GM13977 (cell line): ENCODE measurements around the gene TIMM44.
"Not testable (repeated sequence)": the region's sequence is repeated elsewhere in the genome, so short reads cannot be mapped to it uniquely, and the experiment has no call there.

ENCODE experiments used
- DNase-seq: peaks from one replicate; pipeline ENCODE4 v3.0.0; 2012; ENCODE audit warnings: low spot score
- in situ Hi-C: fragments of 300-500 bp; cut with MboI; formaldehyde crosslinking; loops from one replicate; pipeline ENCODE4 v1.12.0; 2022; ENCODE audit warnings: low sequenced_read_pairs, low pct_unique_long_range_greater_than_20kb, mixed read lengths, inconsistent platforms; ENCODE audit not compliant: unreplicated experiment
- TF ChIP-seq, protein P1 (sequence below): IDR thresholded peaks from 2 replicates; pipeline ENCODE4 v1.5.1; 2012; ENCODE audit warnings: mild to moderate bottlenecking, control low read depth; ENCODE audit not compliant: insufficient read depth; ENCODE audit errors: extremely low read depth, missing control alignments

The TIMM44 gene

DNA sequence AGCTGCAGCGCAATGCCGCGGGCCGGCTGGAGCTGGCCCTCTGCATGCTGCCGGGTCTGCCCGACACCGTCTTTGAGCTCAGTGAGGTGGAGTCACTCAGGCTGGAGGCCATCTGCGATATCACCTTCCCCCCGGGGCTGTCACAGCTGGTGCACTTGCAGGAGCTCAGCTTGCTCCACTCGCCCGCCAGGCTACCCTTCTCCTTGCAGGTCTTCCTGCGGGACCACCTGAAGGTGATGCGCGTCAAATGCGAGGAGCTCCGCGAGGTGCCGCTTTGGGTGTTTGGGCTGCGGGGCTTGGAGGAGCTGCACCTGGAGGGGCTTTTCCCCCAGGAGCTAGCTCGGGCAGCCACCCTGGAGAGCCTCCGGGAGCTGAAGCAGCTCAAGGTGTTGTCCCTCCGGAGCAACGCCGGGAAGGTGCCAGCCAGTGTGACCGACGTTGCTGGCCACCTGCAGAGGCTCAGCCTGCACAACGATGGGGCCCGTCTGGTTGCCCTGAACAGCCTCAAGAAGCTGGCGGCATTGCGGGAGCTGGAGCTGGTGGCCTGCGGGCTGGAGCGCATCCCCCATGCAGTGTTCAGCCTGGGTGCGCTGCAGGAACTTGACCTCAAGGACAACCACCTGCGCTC, 43.6 kb downstream of the TIMM44 start:
- DNase-seq, result no peak
- in situ Hi-C loops, result no loop called here
- TF ChIP-seq, protein P1, sequence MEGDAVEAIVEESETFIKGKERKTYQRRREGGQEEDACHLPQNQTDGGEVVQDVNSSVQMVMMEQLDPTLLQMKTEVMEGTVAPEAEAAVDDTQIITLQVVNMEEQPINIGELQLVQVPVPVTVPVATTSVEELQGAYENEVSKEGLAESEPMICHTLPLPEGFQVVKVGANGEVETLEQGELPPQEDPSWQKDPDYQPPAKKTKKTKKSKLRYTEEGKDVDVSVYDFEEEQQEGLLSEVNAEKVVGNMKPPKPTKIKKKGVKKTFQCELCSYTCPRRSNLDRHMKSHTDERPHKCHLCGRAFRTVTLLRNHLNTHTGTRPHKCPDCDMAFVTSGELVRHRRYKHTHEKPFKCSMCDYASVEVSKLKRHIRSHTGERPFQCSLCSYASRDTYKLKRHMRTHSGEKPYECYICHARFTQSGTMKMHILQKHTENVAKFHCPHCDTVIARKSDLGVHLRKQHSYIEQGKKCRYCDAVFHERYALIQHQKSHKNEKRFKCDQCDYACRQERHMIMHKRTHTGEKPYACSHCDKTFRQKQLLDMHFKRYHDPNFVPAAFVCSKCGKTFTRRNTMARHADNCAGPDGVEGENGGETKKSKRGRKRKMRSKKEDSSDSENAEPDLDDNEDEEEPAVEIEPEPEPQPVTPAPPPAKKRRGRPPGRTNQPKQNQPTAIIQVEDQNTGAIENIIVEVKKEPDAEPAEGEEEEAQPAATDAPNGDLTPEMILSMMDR, result no peak

DNA sequence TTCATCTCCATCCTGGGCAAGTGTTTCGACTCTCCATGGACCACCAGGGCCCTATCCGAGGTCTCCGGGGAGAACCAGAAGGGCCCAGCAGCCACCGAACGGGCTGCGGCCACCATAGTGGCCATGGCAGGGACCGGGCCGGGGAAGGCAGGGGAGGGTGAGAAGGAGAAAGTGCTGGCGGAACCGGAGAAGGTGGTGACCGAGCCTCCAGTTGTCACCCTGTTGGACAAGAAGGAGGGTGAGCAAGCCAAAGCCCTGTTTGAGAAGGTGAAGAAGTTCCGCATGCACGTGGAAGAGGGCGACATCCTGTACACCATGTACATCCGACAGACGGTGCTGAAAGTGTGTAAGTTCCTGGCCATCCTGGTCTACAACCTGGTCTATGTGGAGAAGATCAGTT, 44.5 kb downstream of the TIMM44 start:
- TF ChIP-seq, protein P1, result no peak
- DNase-seq, result no peak
- in situ Hi-C loops, result no loop called here

DNA sequence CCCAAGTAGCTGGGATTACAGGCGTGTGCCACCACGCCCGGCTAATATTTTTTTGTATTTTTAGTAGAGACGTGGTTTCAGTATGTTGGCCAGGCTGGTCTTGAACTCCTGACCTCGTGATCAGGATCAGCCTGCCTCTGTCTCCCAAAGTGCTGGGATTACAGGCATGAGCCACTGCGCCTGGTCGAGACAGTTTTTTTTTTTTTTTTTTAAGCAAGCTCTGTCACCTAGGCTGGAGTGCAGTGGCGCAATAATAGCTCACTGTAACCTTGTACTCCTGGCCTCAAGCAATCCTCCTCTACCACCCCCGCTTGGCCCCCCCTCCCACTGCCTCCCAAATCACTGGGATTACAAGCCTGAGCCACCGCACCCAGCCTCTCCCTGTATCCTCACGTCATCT, 46.2 kb downstream of the TIMM44 start:
- no peak for DNase-seq
- in situ Hi-C loops, result no loop called here
- TF ChIP-seq, protein P1, result no peak

DNA sequence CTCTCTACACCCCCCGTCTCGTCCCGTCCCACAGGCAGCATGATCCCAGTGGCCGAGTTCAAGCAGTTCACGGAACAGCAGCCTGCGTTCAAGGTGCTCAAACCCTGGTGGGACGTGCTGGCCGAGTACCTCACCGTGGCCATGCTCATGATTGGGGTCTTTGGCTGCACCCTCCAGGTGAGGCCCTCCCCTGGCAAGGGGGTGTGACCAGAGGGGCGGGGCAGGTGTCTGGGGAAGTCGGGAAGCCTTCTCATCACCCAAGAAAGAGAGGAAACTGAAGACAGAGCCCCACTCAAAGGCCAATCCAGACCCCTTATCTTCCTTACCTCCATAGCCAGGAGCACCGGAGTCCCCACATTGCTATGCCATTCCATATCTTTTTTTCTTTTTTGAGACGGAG, 47.9 kb downstream of the TIMM44 start:
- in situ Hi-C loops, result no loop called here
- no peak for DNase-seq
- TF ChIP-seq, protein P1, result no peak

DNA sequence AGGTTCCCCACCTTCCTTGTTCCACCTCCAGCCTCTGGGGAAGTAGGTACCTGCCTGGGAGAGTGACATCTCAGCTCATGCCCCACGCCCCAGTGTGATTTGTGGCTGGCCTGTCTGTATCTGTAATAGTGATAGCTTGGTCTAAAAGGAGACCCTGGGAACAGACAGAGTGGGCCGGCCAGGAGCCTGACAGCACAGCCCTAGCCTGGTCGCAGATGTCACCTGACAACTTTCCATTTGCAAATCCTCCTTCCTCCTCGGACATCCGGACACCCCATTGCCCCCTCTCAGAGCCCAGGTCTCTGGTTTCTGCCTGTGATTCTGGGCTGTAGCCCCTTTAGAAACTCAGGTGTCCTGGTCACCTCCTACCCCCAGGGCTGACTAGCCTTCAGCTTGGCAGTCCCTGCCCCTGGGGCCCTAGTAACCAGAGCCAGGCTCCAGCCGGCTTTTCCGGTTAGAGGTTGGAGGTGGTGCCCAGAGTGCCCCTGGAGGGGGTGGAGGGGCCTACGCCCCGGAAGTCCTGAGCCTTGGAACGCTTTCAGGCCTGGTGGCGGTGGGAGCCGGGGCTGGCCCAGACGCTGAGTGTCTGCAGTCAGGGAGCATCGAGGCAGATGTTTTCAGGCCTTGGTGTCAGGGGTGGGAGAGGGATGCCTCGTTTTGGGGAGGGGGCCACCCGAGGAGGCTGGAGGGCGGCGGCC, 48.7 kb downstream of the TIMM44 start:
- DNase-seq, result no peak
- TF ChIP-seq, protein P1, result no peak
- in situ Hi-C loops, result no loop called here

DNA sequence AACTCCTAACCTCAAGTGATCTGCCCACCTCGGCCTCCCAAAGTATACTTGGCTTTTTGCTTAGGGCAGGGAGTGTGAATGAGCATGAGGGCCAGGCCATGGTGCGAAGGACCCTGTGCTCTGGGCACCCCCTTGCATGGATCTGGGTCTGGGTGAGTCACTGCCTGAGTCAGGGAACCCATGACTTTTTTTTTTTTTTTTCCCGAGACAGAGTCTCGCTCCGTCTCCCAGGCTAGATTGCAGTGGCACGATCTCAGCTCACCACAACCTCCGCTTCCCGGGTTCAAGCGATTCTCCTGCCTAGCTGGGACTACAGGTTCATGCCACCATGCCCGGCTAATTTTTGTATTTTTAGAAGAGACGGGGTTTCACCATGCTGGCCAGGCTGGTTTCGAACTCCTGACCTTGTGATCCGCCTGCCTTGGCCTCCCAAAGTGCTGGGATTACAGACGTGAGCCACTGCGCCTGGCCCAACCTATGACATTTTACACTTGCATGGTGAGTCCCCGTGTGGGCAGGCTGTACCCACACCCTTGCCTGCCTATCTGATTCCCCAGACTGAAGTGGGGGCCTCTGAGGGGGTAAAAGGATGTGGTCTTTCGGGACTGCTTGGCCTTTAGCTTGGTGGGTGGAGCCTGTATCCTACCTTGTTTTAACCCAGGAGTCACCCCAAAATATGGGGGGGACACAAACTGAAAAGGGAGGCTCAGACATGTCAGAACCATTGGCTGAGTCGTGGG, 49.9 kb downstream of the TIMM44 start:
- in situ Hi-C loops, DNase-seq: not testable (repeated sequence)

DNA sequence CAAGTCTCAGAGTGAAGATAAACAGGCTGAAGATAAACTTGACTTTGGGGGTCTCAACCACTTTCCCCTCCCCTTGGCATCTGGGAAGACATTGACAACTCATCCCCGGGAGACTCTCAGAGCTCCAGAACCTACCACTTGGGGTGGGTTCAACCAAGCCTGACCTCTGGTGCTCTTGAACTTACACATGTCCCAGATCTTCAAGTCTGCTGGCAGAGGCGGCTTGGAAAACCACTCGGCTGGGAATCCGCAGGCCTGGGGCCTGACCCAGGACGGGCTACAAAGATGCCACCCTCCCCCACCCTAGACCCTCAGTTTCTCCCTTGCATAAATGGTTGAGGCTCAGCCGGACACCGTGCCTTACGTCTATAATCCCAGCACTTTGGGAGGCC, 54.6 kb downstream of the TIMM44 start:
- no peak for DNase-seq
- TF ChIP-seq, protein P1, result no peak
- in situ Hi-C loops, result no loop called here
